Measurements from ENCODE around the gene RWDD1. TPM values are rescaled to one million over a fixed set of nuclear protein-coding genes. Genes with fewer than 3 reads are reported as not detected.

Gene RWDD1
- total and polyA plus RNA-seq, 2 of the 13 experiments (the other 11 are each of a cell fraction or from before 2014, with no cell fraction given) = 27.4 to 67.1 TPM

GRCh38 chr6:116550796-116551195, 20.5 kb upstream of the RWDD1 start (continued):
- TF ChIP-seq GMEB1 (CRISPR knock-in tag; IDR thresholded peaks at IDR 0.05; ENCODE audit: borderline replicate concordance) (peak; percentile 31; the same call in 1 of the 2 replicates), ZNF577 (CRISPR knock-in tag; IDR thresholded peaks at IDR 0.05; ENCODE audit: borderline replicate concordance, low read depth) (no peak), FOSL2 (CRISPR knock-in tag; IDR thresholded peaks at IDR 0.05) (peak; percentile 21; the same call in 1 of the 2 replicates)

GRCh38 chr6:116553451-116553850, 17.9 kb upstream of the RWDD1 start, which contains the start of gene CALHM4:
CALHM4 (plus strand) TSS chr6:116553751; CDS start chr6:116553794, 43 bp downstream.
- H3K27ac ChIP-seq (ENCODE audit: extremely low read length, insufficient read depth, low read length) = no peak within 1 kb of the TSS
- H4K20me1 ChIP-seq (ENCODE audit: insufficient read depth, low read length) = no peaks in the 10 kb centered on the region
- TF ChIP-seq MTA3 (CRISPR knock-in tag; IDR thresholded peaks at IDR 0.05) (no peak), NONO (IDR thresholded peaks at IDR 0.05) (no peak), NONO (CRISPR knock-in tag; conservative IDR thresholded peaks at IDR 0.05) (no peak), HNRNPLL (IDR thresholded peaks at IDR 0.05; ENCODE audit: low read depth, low read length, poor library complexity, severe bottlenecking) (no peak), ZBTB43 (CRISPR knock-in tag; conservative IDR thresholded peaks at IDR 0.05) (no peak)
- peaks cover 0 to 5% of the 10 kb centered on the region in 2 experiments; a peak in 2 of 5 replicates for H3K27me3 ChIP-seq (ENCODE audit: control insufficient read depth in 1 of 2, insufficient read depth in 2 of 2, low read length in 2 of 2)
- ATAC-seq (no peak), DNase-seq (ENCODE audit: low spot score) (no peak), FAIRE-seq (no peak)
- H3K36me3 ChIP-seq (replicated peaks in 1 of 2; ENCODE audit: control insufficient read depth in 1 of 2, insufficient read depth in 2 of 2, low read length in 2 of 2) = no peaks in the 10 kb centered on the region
- H3K79me2 ChIP-seq (ENCODE audit: insufficient read depth, low read length) = no peaks in the 10 kb centered on the region
- no peak within 1 kb of the TSS for H3K9ac ChIP-seq (ENCODE audit: insufficient read depth, low read depth, low read length)
- CTCF ChIA-PET (ENCODE audit: low intra/inter-chr PET ratio, low total read pairs) = no interaction called here
- in situ Hi-C loops (cut with HindIII; ENCODE audit: extremely low pct_ligation_motif_present, low pct_unique_long_range_greater_than_20kb) (no loop called here), intact Hi-C loops (cut with micrococcal nuclease; ENCODE audit: unreplicated experiment) (no loop called here)
- no peak within 1 kb of the TSS for H3K4me2 ChIP-seq (ENCODE audit: low read depth, low read length)
- no peaks in the 10 kb centered on the region for H3K9me3 ChIP-seq (ENCODE audit: low read length)
- H3K4me1 ChIP-seq (ENCODE audit: insufficient read depth, low read length) = peaks cover 17% of the 10 kb centered on the region
- POLR2A ChIA-PET = interaction anchor here (0.8 kb wide), 1 partner anchor 18 kb away, joined by 3 read pairs; the partner anchor contains the start of gene RWDD1
- H3K4me3 ChIP-seq (replicated peaks in 1 of 3; ENCODE audit: insufficient read depth in 1 of 3, low read depth in 2 of 3, low read length in 3 of 3) = no peak within 1 kb of the TSS
- BruUV-seq (replicated peaks) = no TSS peak
- no peak within 1 kb of the TSS for H2AFZ ChIP-seq (ENCODE audit: low read length)

All from HepG2 (cell line).